ENCODE measurements around the gene SOX5. TPM values are rescaled to one million over a fixed set of nuclear protein-coding genes. Genes with fewer than 3 reads are reported as not detected.
"Not testable (repeated sequence)": the region's sequence is repeated elsewhere in the genome, so short reads cannot be mapped to it uniquely, and the experiment has no call there.

Gene SOX5
- total RNA-seq, 4 donors from 2014 or later = 0.40 to 8.4 (median 2.2) TPM

- Histone ChIP-seq H3K4me3 (no peak overlapping the region), H3K4me1 (no peaks in the 10 kb centered on the region), H3K27me3 (no peaks in the 10 kb centered on the region), H3K9me3 (no peaks in the 10 kb centered on the region), H3K27ac (no peak overlapping the region), H3K36me3 (no peaks in the 10 kb centered on the region)
- intact Hi-C loops (cut with DNase I) = no loop called here
- no peak for TF ChIP-seq CTCF (IDR thresholded peaks at IDR 0.05)
- WGBS, 2 donors = no CpG with 5 or more reads among the region's 8 CpGs
- no peak for DNase-seq
Measured at GRCh38 chr12:23824358-23824757, 125.1 kb downstream of the SOX5 start.

DNA sequence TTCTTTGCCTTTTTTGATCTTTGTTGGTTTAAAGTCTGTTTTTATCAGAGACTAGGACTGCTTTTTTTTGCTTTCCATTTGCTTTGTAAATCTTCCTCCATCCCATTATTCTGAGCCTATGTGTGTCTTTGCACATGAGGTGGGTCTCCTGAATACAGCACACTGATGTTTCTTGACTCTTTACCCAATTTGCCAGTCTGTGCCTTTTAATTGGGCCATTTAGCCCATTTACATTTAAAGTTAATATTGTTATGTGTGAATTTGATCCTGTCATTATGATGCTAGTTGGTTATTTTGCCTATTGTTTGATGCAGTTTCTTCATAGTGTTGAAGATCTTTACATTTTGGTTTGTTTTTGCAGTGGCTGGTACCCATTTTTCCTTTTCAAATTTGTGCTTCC lies 126.6 kb downstream of the SOX5 start:
- H3K4me1 ChIP-seq; DNase-seq; H3K27me3 ChIP-seq; H3K36me3 ChIP-seq; H3K9me3 ChIP-seq; H3K4me3 ChIP-seq; H3K27ac ChIP-seq; intact Hi-C loops (cut with DNase I): not testable (repeated sequence)

- H3K4me3 ChIP-seq = no peak overlapping the region
- no peak for DNase-seq
- no peaks in the 10 kb centered on the region for H3K9me3 ChIP-seq
- H3K36me3 ChIP-seq = no peaks in the 10 kb centered on the region
- H3K4me1 ChIP-seq = no peaks in the 10 kb centered on the region
- H3K27ac ChIP-seq = no peak overlapping the region
- intact Hi-C loops (cut with DNase I) = no loop called here
- no peak for TF ChIP-seq CTCF (IDR thresholded peaks at IDR 0.05)
- TF ChIP-seq POLR2A (IDR thresholded peaks at IDR 0.05) = no peak
- 92 to 93% methylated on average over 2 of the region's 2 CpGs for WGBS, 2 donors
- H3K27me3 ChIP-seq = no peaks in the 10 kb centered on the region
Measured at GRCh38 chr12:23817345-23817744, 132.1 kb downstream of the SOX5 start.

- intact Hi-C loops (cut with DNase I) = no loop called here
- TF ChIP-seq POLR2A (IDR thresholded peaks at IDR 0.05) (no peak), CTCF (IDR thresholded peaks at IDR 0.05) (no peak)
- 83% methylated on average over 2 of the region's 4 CpGs; no CpG with 5 or more reads in 1 of the 2 donors for WGBS, 2 donors
Measured at GRCh38 chr12:23816394-23816851, 133.0 kb downstream of the SOX5 start.

GRCh38 chr12:23815810-23816209 lies 133.7 kb downstream of the SOX5 start:
- no peak for DNase-seq
- Histone ChIP-seq H3K9me3 (no peaks in the 10 kb centered on the region), H3K27ac (no peak overlapping the region), H3K4me3 (no peak overlapping the region), H3K4me1 (no peaks in the 10 kb centered on the region), H3K36me3 (no peaks in the 10 kb centered on the region), H3K27me3 (no peaks in the 10 kb centered on the region)
- intact Hi-C loops (cut with DNase I) = no loop called here
- TF ChIP-seq CTCF (IDR thresholded peaks at IDR 0.05) (no peak), POLR2A (IDR thresholded peaks at IDR 0.05) (no peak)
- WGBS, 2 donors = 87 to 94% methylated on average over 3 of the region's 3 CpGs

More at GRCh38 chr12:23816394-23816851, 133.0 kb downstream of the SOX5 start:
- Histone ChIP-seq H3K4me3 (no peak overlapping the region), H3K27ac (no peak overlapping the region), H3K27me3 (no peaks in the 10 kb centered on the region), H3K36me3 (no peaks in the 10 kb centered on the region), H3K9me3 (no peaks in the 10 kb centered on the region), H3K4me1 (no peaks in the 10 kb centered on the region)
- DNase-seq = no peak

DNA sequence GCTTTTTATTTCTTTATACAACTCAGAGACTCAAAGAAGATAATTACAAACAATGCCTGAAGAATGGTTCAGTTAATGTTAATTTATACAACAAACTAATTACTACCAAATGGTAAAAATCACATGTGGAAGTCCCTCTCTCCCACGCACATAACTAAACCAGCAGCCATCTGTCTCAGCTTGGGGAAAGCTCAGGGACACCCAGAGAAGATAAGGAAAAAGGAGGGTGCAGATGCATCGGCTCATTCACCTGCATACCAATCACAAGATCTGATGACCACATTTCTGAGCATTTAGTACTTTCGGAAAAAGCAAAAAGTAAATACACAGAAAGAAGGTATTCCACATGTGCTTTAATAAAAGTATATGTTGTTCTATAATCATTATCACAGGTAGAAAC lies 136.3 kb downstream of the SOX5 start:
- no peaks in the 10 kb centered on the region for H3K4me1 ChIP-seq
- H3K4me3 ChIP-seq = no peak overlapping the region
- no peak for DNase-seq
- intact Hi-C loops (cut with DNase I) = no loop called here
- WGBS, 2 donors = 68 to 73% methylated on average over 3 of the region's 3 CpGs
- H3K27ac ChIP-seq = no peak overlapping the region
- TF ChIP-seq CTCF (IDR thresholded peaks at IDR 0.05) (no peak), POLR2A (IDR thresholded peaks at IDR 0.05) (no peak)
- H3K9me3 ChIP-seq = no peaks in the 10 kb centered on the region
- no peaks in the 10 kb centered on the region for H3K27me3 ChIP-seq
- H3K36me3 ChIP-seq = no peaks in the 10 kb centered on the region

Data from esophagus squamous epithelium (tissue), 5 donors.